HepG2 (cell line): ENCODE data around the gene STK25. TPM values are rescaled to one million over a fixed set of nuclear protein-coding genes. Genes with fewer than 3 reads are reported as not detected.
A peak's percentile ranks its signal among the peaks of the same experiment; 100 is the strongest.

Experiments used
- ATAC-seq: fragments of 200-7000 bp; cut with Tn5 transposase; 3 replicates; pipeline ENCODE4 v1.9.1; 2020; ENCODE audit warnings: mild to moderate bottlenecking, moderate library complexity
- BruUV-seq: library from RNA; stranded (reverse); fragments of 400-500 nt; replicated peaks from 2 replicates; lab custom pipeline; 2021; lab: Mats Ljungman, UMichigan
- CTCF ChIA-PET: fragments of 300-600 bp; formaldehyde crosslinking; extraction: SDS; loops from one replicate; lab custom pipeline; 2021; ENCODE audit warnings: low total read pairs, inconsistent platforms, low intra/inter-chr PET ratio; lab: Yijun Ruan, JAX
- POLR2A ChIA-PET: fragments of 350-600 bp; sonication (Branson Sonifier 250); formaldehyde crosslinking; loops from one replicate; lab custom pipeline; 2020; ENCODE audit warnings: antibody characterized with exemption, inconsistent platforms; lab: Yijun Ruan, JAX
- DNase-seq: peaks from one replicate; pipeline ENCODE4 v3.0.0-alpha.2; 2015; ENCODE audit warnings: low spot score
- FAIRE-seq: peaks from 3 replicates; lab custom pipeline; 2011; peaks lifted over from hg19 to GRCh38; lab: Jason Lieb, UNC
- H2AFZ ChIP-seq: one replicate; pipeline ENCODE4 v1.6.1; 2011; ENCODE audit warnings: low read length, inconsistent platforms
- H3K27ac ChIP-seq: fragments of 300-600 bp; 3 replicates; pipeline ENCODE4 v1.8.0; 2011; ENCODE audit warnings: mixed run types, mild to moderate bottlenecking, mixed read lengths, low read length, inconsistent platforms; ENCODE audit not compliant: insufficient read depth; ENCODE audit errors: extremely low read length
- H3K27me3 ChIP-seq, 2 experiments: fragments of 200-600 bp in 1 of 2; 2 replicates in 1 of 2; 3 replicates in 1 of 2; pipeline versions ENCODE4 v1.6.0 to v1.8.0; 2011; ENCODE audit warnings: low read length in 2 of 2, mild to moderate bottlenecking in 2 of 2, moderate library complexity in 2 of 2, inconsistent platforms in 1 of 2; ENCODE audit not compliant: insufficient read depth in 2 of 2, control insufficient read depth in 1 of 2
- H3K36me3 ChIP-seq, 2 experiments: fragments of 200-600 bp in 1 of 2; replicated peaks in 1 of 2; 2 replicates in 1 of 2; 3 replicates in 1 of 2; pipeline versions ENCODE4 v1.5.1 to v1.8.0; 2011; ENCODE audit warnings: low read length in 2 of 2, inconsistent platforms in 1 of 2; ENCODE audit not compliant: insufficient read depth in 2 of 2, control insufficient read depth in 1 of 2
- H3K4me1 ChIP-seq: 2 replicates; pipeline ENCODE4 v1.5.1; 2012; ENCODE audit warnings: low read length, inconsistent platforms; ENCODE audit not compliant: insufficient read depth
- H3K4me2 ChIP-seq: 2 replicates; pipeline ENCODE4 v1.6.0; 2011; ENCODE audit warnings: low read depth, low read length, inconsistent platforms
- H3K4me3 ChIP-seq, 3 experiments: fragments of 200-600 bp in 1 of 3; sonication (generic), shearing (Covaris generic) in 1 of 3; replicated peaks in 1 of 3; 2 replicates each; pipeline ENCODE4 v1.5.1; 2011 to 2016; ENCODE audit warnings: low read length in 3 of 3, inconsistent platforms in 2 of 3, low read depth in 2 of 3, mild to moderate bottlenecking in 2 of 3, control low read depth in 1 of 3, mixed read lengths in 1 of 3; ENCODE audit not compliant: insufficient read depth in 1 of 3
- H3K79me2 ChIP-seq: one replicate; pipeline ENCODE4 v1.6.1; 2011; ENCODE audit warnings: low read length, inconsistent platforms; ENCODE audit not compliant: insufficient read depth
- H3K9ac ChIP-seq: 2 replicates; pipeline ENCODE4 v1.6.0; 2011; ENCODE audit warnings: mild to moderate bottlenecking, low read depth, low read length, inconsistent platforms; ENCODE audit not compliant: insufficient read depth
- H3K9me3 ChIP-seq: 2 replicates; pipeline ENCODE4 v1.5.1; 2012; ENCODE audit warnings: mild to moderate bottlenecking, low read length
- H4K20me1 ChIP-seq: 2 replicates; pipeline ENCODE4 v1.6.0; 2011; ENCODE audit warnings: inconsistent platforms, mild to moderate bottlenecking, low read length, moderate library complexity; ENCODE audit not compliant: insufficient read depth
- ARID5B ChIP-seq: IDR thresholded peaks from 2 replicates; pipeline ENCODE4 v1.4.0; 2020; ENCODE audit warnings: mild to moderate bottlenecking, missing genetic modification reagents
- BCL3 ChIP-seq: sonication (generic); formaldehyde crosslinking; IDR thresholded peaks from 2 replicates; pipeline ENCODE4 v1.5.1; 2020; ENCODE audit warnings: mild to moderate bottlenecking, missing genetic modification reagents, moderate library complexity
- CBX1 ChIP-seq: IDR thresholded peaks from one replicate; pipeline ENCODE4 v1.6.1; 2016; ENCODE audit warnings: antibody characterized with exemption, low read depth
- ELF1 ChIP-seq: sonication (generic); formaldehyde crosslinking; IDR thresholded peaks from 2 replicates; pipeline ENCODE4 v1.4.0; 2020; ENCODE audit warnings: missing genetic modification reagents
- HIC2 ChIP-seq: sonication (generic); formaldehyde crosslinking; IDR thresholded peaks from 2 replicates; pipeline ENCODE4 v1.9.0; 2022; ENCODE audit warnings: low read depth, missing genetic modification reagents
- KDM2A ChIP-seq: sonication (generic); formaldehyde crosslinking; IDR thresholded peaks from 2 replicates; pipeline ENCODE4 v1.4.0; 2020; ENCODE audit warnings: low read depth, missing genetic modification reagents, borderline replicate concordance
- MAFG ChIP-seq: sonication (generic); formaldehyde crosslinking; IDR thresholded peaks from 2 replicates; pipeline ENCODE4 v1.5.1; 2020; ENCODE audit warnings: mild to moderate bottlenecking, missing genetic modification reagents
- MYNN ChIP-seq: sonication (generic); formaldehyde crosslinking; IDR thresholded peaks from 2 replicates; pipeline ENCODE4 v1.4.0; 2020; ENCODE audit warnings: mild to moderate bottlenecking, low read depth, missing genetic modification reagents
- NFE2L2 ChIP-seq: fragments of 150-350 bp; IDR thresholded peaks from 2 replicates; pipeline ENCODE4 v1.6.1; 2014; ENCODE audit warnings: low read length
- NFKB2 ChIP-seq: sonication (generic); formaldehyde crosslinking; IDR thresholded peaks from 2 replicates; pipeline ENCODE4 v1.4.0; 2020; ENCODE audit warnings: missing genetic modification reagents, borderline replicate concordance
- ZFY ChIP-seq: sonication (generic); formaldehyde crosslinking; IDR thresholded peaks from 2 replicates; pipeline ENCODE4 v1.4.0; 2020; ENCODE audit warnings: missing genetic modification reagents
- ZNF552 ChIP-seq: sonication (generic); formaldehyde crosslinking; IDR thresholded peaks from 2 replicates; pipeline ENCODE4 v1.9.0; 2022; ENCODE audit warnings: missing genetic modification reagents, mild to moderate bottlenecking, borderline replicate concordance
- WGBS: methylation state at CpG from one replicate; pipeline ENCODE4 v1.1.6; 2017; ENCODE audit warnings: low lambda C conversion rate; 5-methylcytosine and 5-hydroxymethylcytosine counted together
- in situ Hi-C: cut with HindIII; loops from 2 replicates; pipeline ENCODE4 v1.10.0; 2017; ENCODE audit warnings: low pct_unique_long_range_greater_than_20kb; ENCODE audit not compliant: extremely low pct_ligation_motif_present
- intact Hi-C: fragments of 100-400 bp; cut with micrococcal nuclease; formaldehyde crosslinking; loops from one replicate; pipeline ENCODE4 v1.10.0; 2022; ENCODE audit not compliant: unreplicated experiment
- polyA plus RNA-seq, 8 experiments: library from polyadenylated mRNA; depleted of rRNA in 3 of 8; stranded (reverse) in 7 of 8; unstranded in 1 of 8; fragments of >200 nt; fragmentation: Illumina TruSeq in 4 of 8; extraction: Trizol in 4 of 8; gene quantifications; 2 replicates each; pipeline versions ENCODE4 v1.2.1 to v1.2.3, GENCODE V29; 2011 to 2016; ENCODE audit warnings: low read depth in 4 of 8, missing spikeins in 1 of 8, mixed read lengths in 1 of 8; ENCODE audit not compliant: insufficient read depth in 1 of 8
- total RNA-seq, 5 experiments: library from RNA; depleted of rRNA; stranded (reverse); fragments of >200 nt; fragmentation: Illumina TruSeq; extraction: Trizol; gene quantifications; 2 replicates each; pipeline ENCODE4 v1.2.3, GENCODE V29; 2016; ENCODE audit warnings: low read depth in 1 of 5

STK25 gene
- total and polyA plus RNA-seq, 2 of the 13 experiments (the other 11 are each of a cell fraction or from before 2014, with no cell fraction given) = 177 to 481 TPM

- TF ChIP-seq ARID5B (no peak), NFKB2 (0 out of 2 replicates have a peak, but pooled peaks have one; percentile 13), MYNN (no peak), MAFG (CRISPR knock-in tag) (no peak), ELF1 (CRISPR knock-in tag) (no peak), CBX1 (peak; percentile 11)
Measured at GRCh38 chr2:241491549-241492173, 16.7 kb downstream of the STK25 start (continued).

GRCh38 chr2:241490825-241491506 lies 17.4 kb downstream of the STK25 start:
- H3K4me3 ChIP-seq = no peak overlapping the region
- BruUV-seq = no TSS peak
- H3K27ac ChIP-seq = no peak overlapping the region
- H4K20me1 ChIP-seq = no peaks in the 10 kb centered on the region
- peaks cover 16 to 37% of the 10 kb centered on the region in 2 experiments for H3K36me3 ChIP-seq
- ChIA-PET CTCF (no interaction called here), POLR2A (no interaction called here)
- no peaks in the 10 kb centered on the region for H3K27me3 ChIP-seq
- intact Hi-C loops (no loop called here), in situ Hi-C loops (no loop called here)
- ATAC-seq (peak; percentile 13), FAIRE-seq (no peak), DNase-seq (no peak)
- no peaks in the 10 kb centered on the region for H3K9me3 ChIP-seq
- no peaks in the 10 kb centered on the region for H3K4me1 ChIP-seq
- no peak overlapping the region for H3K9ac ChIP-seq
- H3K79me2 ChIP-seq = no peaks in the 10 kb centered on the region
- no peak overlapping the region for H2AFZ ChIP-seq
- WGBS = 95% methylated on average over 13 of the region's 16 CpGs
- H3K4me2 ChIP-seq = no peak overlapping the region
- TF ChIP-seq NFE2L2 (no peak), ZFY (CRISPR knock-in tag) (no peak), ZNF552 (no peak), BCL3 (CRISPR knock-in tag) (no peak), HIC2 (CRISPR knock-in tag) (no peak), KDM2A (CRISPR knock-in tag) (peak; percentile 6; the same call in 1 of the 2 replicates), CBX1 (peak; percentile 15)
